K562 (cell line): Measurements from ENCODE around the gene MMP24OS. TPM values are rescaled to one million over a fixed set of nuclear protein-coding genes. Genes with fewer than 3 reads are reported as not detected.

Experiments
- IFI16 ChIP-seq: fragments of 250-450 bp; sonication (Bioruptor Pico); IDR thresholded peaks from 2 replicates; pipeline ENCODE4 v2.1.2; 2022; ENCODE audit warnings: mild to moderate bottlenecking, inconsistent platforms
- LEF1 ChIP-seq: fragments of 450-650 bp; IDR thresholded peaks from 2 replicates; pipeline ENCODE4 v1.6.1; 2016; ENCODE audit warnings: mild to moderate bottlenecking
- MLX ChIP-seq, 2 experiments: fragments of 450-650 bp in 1 of 2; sonication (generic) in 1 of 2; formaldehyde crosslinking; conservative IDR thresholded peaks; 2 replicates each; pipeline versions ENCODE4 v1.4.0 to v1.8.1; 2020 to 2022; ENCODE audit warnings: mild to moderate bottlenecking in 1 of 2, missing genetic modification reagents in 1 of 2
- MYNN ChIP-seq, 2 experiments: sonication (generic); formaldehyde crosslinking in 1 of 2; IDR thresholded peaks; 2 replicates each; pipeline versions ENCODE4 v1.5.0 to v1.6.1; 2016 to 2020; ENCODE audit warnings: antibody characterized with exemption in 1 of 2, missing genetic modification reagents in 1 of 2
- NCOA6 ChIP-seq: fragments of 450-650 bp; IDR thresholded peaks from 2 replicates; pipeline ENCODE4 v1.6.1; 2017; ENCODE audit warnings: mild to moderate bottlenecking
- NFE2 ChIP-seq: IDR thresholded peaks from 2 replicates; pipeline ENCODE4 v1.6.1; 2014; ENCODE audit warnings: antibody characterized with exemption, low read depth
- NKRF ChIP-seq: fragments of 450-650 bp; IDR thresholded peaks from 2 replicates; pipeline ENCODE4 v1.6.1; 2016; ENCODE audit warnings: borderline replicate concordance
- PHTF2 ChIP-seq: fragments of 250-450 bp; sonication (Bioruptor Pico); IDR thresholded peaks from 2 replicates; pipeline ENCODE4 v1.5.0; 2021; ENCODE audit warnings: mild to moderate bottlenecking
- PML ChIP-seq: IDR thresholded peaks from 2 replicates; pipeline ENCODE4 v1.6.1; 2012; ENCODE audit warnings: low read length, inconsistent platforms
- POLR2G ChIP-seq: fragments of 200-400 bp; formaldehyde crosslinking; IDR thresholded peaks from 2 replicates; pipeline ENCODE4 v1.6.1; 2017; ENCODE audit warnings: low read depth, mild to moderate bottlenecking, antibody characterized with exemption, low read length, moderate library complexity
- RBM39 ChIP-seq: fragments of 200-400 bp; formaldehyde crosslinking; optimal IDR thresholded peaks from 2 replicates; pipeline ENCODE3; 2018; ENCODE audit warnings: low read depth, low read length
- SMAD3 ChIP-seq: fragments of 450-650 bp; formaldehyde crosslinking; conservative IDR thresholded peaks from 2 replicates; pipeline ENCODE4 v1.4.0; 2020; ENCODE audit warnings: mild to moderate bottlenecking
- SMARCC2 ChIP-seq: fragments of 450-650 bp; IDR thresholded peaks from 2 replicates; pipeline ENCODE4 v1.6.1; 2017; ENCODE audit warnings: antibody characterized with exemption, moderate library complexity, mild to moderate bottlenecking, low read depth
- SMC3 ChIP-seq: conservative IDR thresholded peaks from 2 replicates; pipeline ENCODE4 v1.6.1; 2011; ENCODE audit warnings: low read depth, low read length, improper control_type of control experiment; ENCODE audit not compliant: insufficient read depth
- ZNF253 ChIP-seq: fragments of 250-450 bp; sonication (Bioruptor Pico); conservative IDR thresholded peaks from 2 replicates; pipeline ENCODE4 v1.6.1; 2021; ENCODE audit warnings: mild to moderate bottlenecking
- ZNF407 ChIP-seq: fragments of 450-650 bp; IDR thresholded peaks from 2 replicates; pipeline ENCODE4 v1.6.1; 2016; ENCODE audit warnings: low read depth
- ZNF551 ChIP-seq: fragments of 250-450 bp; sonication (Bioruptor Pico); IDR thresholded peaks from 2 replicates; pipeline ENCODE4 v1.5.0; 2021; ENCODE audit warnings: mild to moderate bottlenecking, moderate library complexity
- ZNF644 ChIP-seq: fragments of 200-800 bp; sonication (Bioruptor generic); IDR thresholded peaks from 2 replicates; pipeline ENCODE4 v1.6.1; 2016; ENCODE audit warnings: low read depth, missing genetic modification characterization, missing compliant biosample characterization
- polyA plus RNA-seq, 8 experiments: library from polyadenylated mRNA; depleted of rRNA in 4 of 8; stranded (reverse) in 5 of 8; unstranded in 3 of 8; fragments of >200 nt; fragmentation: Nextera tagmentation in 2 of 8; fragmentation: Illumina TruSeq in 1 of 8; extraction: Ambion mirVana in 2 of 8; extraction: Trizol in 1 of 8; gene quantifications; 2 replicates each; pipeline versions ENCODE4 v1.2.1 to v1.2.3, GENCODE V29; 2011 to 2014; ENCODE audit warnings: inconsistent platforms in 1 of 8, missing spikeins in 1 of 8
- total RNA-seq, 7 experiments: library from RNA; depleted of rRNA in 6 of 7; stranded (reverse); fragments of >200 nt in 6 of 7; fragmentation: Illumina TruSeq in 2 of 7; extraction: Trizol in 2 of 7; gene quantifications; 2 replicates each; pipeline versions ENCODE4 v1.2.1 to v1.2.3, GENCODE V29; 2011 to 2021; ENCODE audit warnings: low replicate concordance in 1 of 7

The MMP24OS gene
- total and polyA plus RNA-seq, 9 of the 15 experiments (the other 6 are each of a cell fraction or from before 2014, with no cell fraction given), result 0.92 to 41.5 (median 11.4) TPM

- TF ChIP-seq NKRF (peak; percentile 74), PML (no peak), MLX (CRISPR knock-in tag; conservative IDR thresholded peaks at IDR 0.05) (no peak), ZNF407 (no peak), LEF1 (no peak), NFE2 (no peak), PHTF2 (no peak), SMAD3 (no peak), RBM39 (no peak), ZNF253 (CRISPR knock-in tag) (no peak), IFI16 (CRISPR knock-in tag) (no peak), MYNN (IDR thresholded peaks at IDR 0.05) (no peak), MYNN (CRISPR knock-in tag; IDR thresholded peaks at IDR 0.05) (no peak), NCOA6 (no peak), SMARCC2 (no peak), POLR2G (no peak), ZNF644 (tag) (no peak), ZNF551 (no peak), SMC3 (no peak)
These were observed 50.8 kb downstream of the MMP24OS start (continued) for GRCh38 chr20:35226884-35227681.
